ENCODE measurements around the gene PCSK6. TPM values are rescaled to one million over a fixed set of nuclear protein-coding genes. Genes with fewer than 3 reads are reported as not detected.
"Not testable (repeated sequence)": the region's sequence is repeated elsewhere in the genome, so short reads cannot be mapped to it uniquely, and the experiment has no call there.

Gene PCSK6
- total and polyA plus RNA-seq, 2 of the 8 experiments (the other 6 are each of a cell fraction or from before 2014, with no cell fraction given): 1.9 to 4.0 TPM

DNA sequence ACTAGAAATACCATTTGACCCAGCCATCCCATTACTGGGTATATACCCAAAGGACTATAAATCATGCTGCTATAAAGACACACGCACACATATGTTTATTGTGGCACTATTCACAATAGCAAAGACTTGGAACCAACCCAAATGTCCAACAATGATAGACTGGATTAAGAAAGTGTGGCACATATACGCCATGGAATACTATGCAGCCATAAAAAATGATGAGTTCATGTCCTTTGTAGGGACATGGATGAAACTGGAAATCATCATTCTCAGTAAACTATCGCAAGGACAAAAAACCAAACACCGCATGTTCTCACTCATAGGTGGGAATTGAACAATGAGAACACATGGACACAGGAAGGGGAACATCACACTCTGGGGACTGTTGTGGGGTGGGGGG, 86.6 kb downstream of the PCSK6 start:
- H2BK15ac ChIP-seq (ENCODE audit: low read length); H3K9ac ChIP-seq (replicated peaks in 1 of 4; ENCODE audit: extremely low read depth in 1 of 4, low read depth in 3 of 4, low read length in 3 of 4); H4K20me1 ChIP-seq (replicated peaks in 1 of 2; ENCODE audit: control insufficient read depth in 1 of 2, insufficient read depth in 2 of 2, low read length in 2 of 2); H3K36me3 ChIP-seq (ENCODE audit: control insufficient read depth in 2 of 4, insufficient read depth in 4 of 4, low read length in 3 of 4); H3K79me1 ChIP-seq (ENCODE audit: low read depth, low read length); H3K18ac ChIP-seq (ENCODE audit: extremely low read depth, low read length); H3K56ac ChIP-seq (replicated peaks; ENCODE audit: insufficient read length, low read depth, low read length); H3K4me3 ChIP-seq (ENCODE audit: extremely low read depth in 1 of 4, insufficient read depth in 2 of 4, low read depth in 3 of 4, low read length in 4 of 4); H3K23ac ChIP-seq (ENCODE audit: insufficient read length); H3K79me2 ChIP-seq (ENCODE audit: control insufficient read depth in 1 of 2, insufficient read depth in 2 of 2, low read length in 2 of 2); H3K27ac ChIP-seq (ENCODE audit: low read depth, low read length); H3K14ac ChIP-seq (ENCODE audit: insufficient read length); H3K4ac ChIP-seq (replicated peaks; ENCODE audit: insufficient read length, low read depth, low read length); H3K4me1 ChIP-seq (replicated peaks in 1 of 4; ENCODE audit: control insufficient read depth in 3 of 4, insufficient read depth in 4 of 4, low read length in 3 of 4); H2BK20ac ChIP-seq (ENCODE audit: low read length); H4K91ac ChIP-seq (replicated peaks; ENCODE audit: insufficient read length, low read length); H2AK5ac ChIP-seq (ENCODE audit: low read depth, low read length); H3K4me2 ChIP-seq (ENCODE audit: insufficient read depth in 1 of 2, low read depth in 2 of 2, low read length in 2 of 2); H4K5ac ChIP-seq (ENCODE audit: insufficient read length, low read depth, low read length); H3K23me2 ChIP-seq (ENCODE audit: low read depth, low read length); H2BK5ac ChIP-seq (ENCODE audit: low read depth, low read length); H2AFZ ChIP-seq (ENCODE audit: low read length); H2BK12ac ChIP-seq (ENCODE audit: low read depth, low read length); CTCF ChIA-PET (ENCODE audit: partially characterized antibody); H2BK120ac ChIP-seq (replicated peaks; ENCODE audit: low read depth, low read length); POLR2A ChIA-PET (ENCODE audit: partially characterized antibody); H4K8ac ChIP-seq (ENCODE audit: extremely low read depth, insufficient read depth, low read length); H3K9me3 ChIP-seq (ENCODE audit: insufficient read depth in 2 of 2, low read depth in 1 of 2, low read length in 1 of 2); DNase-seq (ENCODE audit: low read depth in 1 of 2, low spot score in 2 of 2); FAIRE-seq; H3K27me3 ChIP-seq (replicated peaks in 1 of 4; ENCODE audit: control insufficient read depth in 3 of 4, extremely low read depth in 1 of 4, insufficient read depth in 3 of 4, low read length in 3 of 4): not testable (repeated sequence)
- WGBS, 2 experiments (ENCODE audit: extremely low coverage in 1 of 2, insufficient coverage in 1 of 2, insufficient read length in 1 of 2, insufficient replicate concordance in 2 of 2, low coverage in 1 of 2, low lambda C conversion rate in 2 of 2, missing lambda C conversion rate in 1 of 2): 100% methylated on average over 1 of the region's 4 CpGs; no CpG with 5 or more reads in 1 of the 2 experiments

Data from H1 (cell line).